ENCODE measurements around the gene TMC3.

TMC3 gene

GRCh38 chr15:81322676-81323253 lies 51.2 kb downstream of the TMC3 start:
- no peak for DNase-seq (ENCODE audit: low read depth in 2 of 2)

GRCh38 chr15:81321667-81322066 lies 52.3 kb downstream of the TMC3 start:
- DNase-seq (ENCODE audit: low read depth in 2 of 2), result no peak

GRCh38 chr15:81317642-81318017 lies 56.4 kb downstream of the TMC3 start:
- DNase-seq (ENCODE audit: low read depth in 2 of 2), result no peak

GRCh38 chr15:81316267-81316666 lies 57.7 kb downstream of the TMC3 start:
- no peak for DNase-seq (ENCODE audit: low read depth in 2 of 2)

DNA sequence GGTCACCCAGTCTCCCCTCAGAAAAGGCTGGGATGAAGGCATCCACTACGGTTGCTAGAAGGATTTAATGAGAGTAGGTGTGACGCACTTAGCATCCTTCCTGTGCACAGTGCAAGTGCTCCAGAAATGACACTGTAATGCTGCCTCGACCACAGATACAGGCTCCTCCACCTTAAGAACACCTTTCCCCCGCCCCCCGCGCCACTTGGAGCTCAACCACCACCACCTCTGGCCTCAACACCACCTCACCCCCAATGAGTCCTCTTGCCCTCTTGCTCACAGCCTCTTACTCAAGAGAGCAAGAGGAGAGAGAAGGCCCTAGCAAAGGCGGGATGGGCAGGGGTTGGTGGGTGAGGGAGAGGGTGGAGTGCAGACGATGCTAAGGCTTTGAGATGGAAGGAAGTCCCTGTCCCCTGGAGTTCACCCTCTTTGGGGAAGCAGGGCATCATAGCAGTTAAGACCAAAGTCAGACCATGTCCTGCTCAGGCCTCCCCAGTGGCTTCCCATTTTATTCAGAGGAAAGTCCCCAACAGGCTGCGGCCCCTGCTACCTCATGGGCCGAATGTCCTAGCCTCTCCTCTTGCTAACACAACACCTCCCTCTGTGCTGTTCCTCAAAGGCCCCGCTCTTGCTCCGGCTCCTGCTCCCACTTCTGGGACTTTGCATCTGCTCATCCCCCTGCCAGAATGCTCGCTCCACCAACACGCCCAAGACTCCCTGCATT lies 58.4 kb downstream of the TMC3 start:
- no peak for DNase-seq (ENCODE audit: low read depth in 2 of 2)

DNA sequence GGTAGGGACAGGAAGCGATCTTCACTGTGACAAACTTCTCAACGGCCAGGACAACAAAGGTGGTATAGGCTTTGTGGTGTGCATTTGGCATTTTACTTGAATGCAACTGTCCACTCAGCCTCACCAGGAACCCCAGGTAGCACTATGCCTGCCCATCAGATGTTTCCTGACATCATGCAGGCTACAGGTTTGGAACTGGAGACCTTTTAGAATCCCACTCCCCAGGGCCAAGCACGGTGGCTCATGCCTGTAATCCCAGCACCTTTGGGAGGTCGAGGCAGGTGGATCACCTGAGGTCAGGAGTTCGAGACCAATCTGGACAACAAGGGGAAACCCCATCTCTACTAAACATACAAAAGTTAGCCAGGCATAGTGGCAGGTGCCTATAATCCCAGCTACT lies 59.6 kb downstream of the TMC3 start:
- DNase-seq (ENCODE audit: low read depth in 2 of 2), result no peak

GRCh38 chr15:81313686-81314085 lies 60.3 kb downstream of the TMC3 start:
- DNase-seq (ENCODE audit: low read depth in 2 of 2), result no peak

- no peak for DNase-seq (ENCODE audit: low read depth in 2 of 2)
Observed at GRCh38 chr15:81312790-81313543, 61.0 kb downstream of the TMC3 start.

DNA sequence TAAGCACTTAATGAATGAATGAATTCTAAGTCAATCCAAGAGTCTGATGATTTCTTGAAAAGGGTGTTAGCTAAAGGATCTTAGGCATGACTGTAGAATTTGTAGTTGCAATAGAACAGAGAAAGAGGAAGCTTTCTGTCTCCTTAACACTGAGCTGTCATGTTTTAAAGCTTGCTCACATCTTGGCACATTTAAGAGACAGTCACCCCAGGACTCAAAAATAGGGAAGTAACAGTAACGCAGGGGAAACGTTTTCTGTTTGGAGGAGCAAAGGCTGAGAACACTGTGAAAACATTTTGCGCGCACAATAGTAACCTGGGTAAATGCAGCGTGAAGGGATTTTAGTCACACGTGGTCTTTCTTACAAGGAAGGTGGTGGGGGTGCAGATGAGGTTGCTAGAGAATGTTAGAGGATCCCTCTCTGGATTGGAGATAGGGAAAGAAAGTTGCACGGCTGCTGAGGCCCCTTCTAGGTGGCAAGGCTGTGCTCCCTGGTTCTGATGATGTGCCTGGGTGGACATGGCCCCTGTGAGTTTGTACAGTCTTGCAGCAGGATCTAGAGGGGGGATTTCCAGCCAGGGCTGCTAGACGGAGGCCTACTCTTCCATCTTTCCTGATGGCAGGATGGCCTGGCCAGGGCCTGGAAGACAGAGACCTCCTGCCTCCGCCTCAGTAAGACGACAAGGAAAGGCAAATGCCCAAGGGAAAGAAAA lies 62.1 kb downstream of the TMC3 start:
- DNase-seq (ENCODE audit: low read depth in 2 of 2), result no peak

GRCh38 chr15:81310480-81310879 lies 63.5 kb downstream of the TMC3 start:
- DNase-seq (ENCODE audit: low read depth in 2 of 2), result no peak

DNA sequence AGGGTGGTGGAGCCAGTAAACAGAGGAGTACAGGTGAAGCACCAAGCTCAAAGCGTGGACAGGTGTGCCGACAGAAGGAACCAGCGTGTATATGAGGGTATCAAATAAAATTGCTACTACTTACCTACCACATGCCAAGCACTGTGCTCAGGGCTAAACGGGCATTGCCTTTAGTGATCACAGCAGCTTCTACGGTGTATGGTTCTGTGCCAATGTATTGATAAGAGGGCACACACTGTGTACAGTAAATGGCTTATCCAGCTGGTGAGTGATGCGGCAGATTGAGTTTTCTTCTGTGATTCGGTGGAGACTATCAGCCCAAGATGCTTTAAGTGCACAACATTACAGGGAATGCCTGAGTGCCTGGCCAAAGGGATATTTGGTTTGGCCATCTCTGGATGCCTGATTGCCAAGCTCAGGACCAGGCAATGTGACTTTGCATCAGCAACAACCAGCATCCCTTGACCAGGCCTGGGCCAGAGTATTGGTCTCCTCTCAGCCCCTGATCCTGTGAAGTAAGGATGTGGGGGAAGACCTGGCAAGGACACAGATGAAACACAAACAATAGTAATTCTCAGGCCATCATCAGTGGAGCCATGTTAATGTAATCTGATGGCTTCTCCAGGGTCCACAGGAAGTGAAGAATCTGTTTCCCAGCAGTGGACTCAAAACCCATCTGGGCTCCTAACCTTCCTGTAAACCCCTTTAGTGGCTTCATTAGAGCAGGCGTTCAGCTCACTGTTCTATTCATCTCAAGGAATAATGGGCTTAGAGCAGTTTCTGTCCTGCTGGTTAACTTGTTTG lies 64.2 kb downstream of the TMC3 start:
- no peak for DNase-seq (ENCODE audit: low read depth in 2 of 2)

- DNase-seq (ENCODE audit: low read depth in 2 of 2), result no peak
Observed at GRCh38 chr15:81308260-81308659, 65.8 kb downstream of the TMC3 start.

GRCh38 chr15:81304226-81304625 lies 69.8 kb downstream of the TMC3 start:
- DNase-seq (ENCODE audit: low read depth in 2 of 2), result no peak

GRCh38 chr15:81303244-81304225 lies 70.5 kb downstream of the TMC3 start:
- DNase-seq (ENCODE audit: low read depth in 2 of 2), result no peak

GRCh38 chr15:81302701-81303109 lies 71.3 kb downstream of the TMC3 start:
- no peak for DNase-seq (ENCODE audit: low read depth in 2 of 2)

GRCh38 chr15:81301815-81302399 lies 72.1 kb downstream of the TMC3 start:
- DNase-seq (ENCODE audit: low read depth in 2 of 2), result no peak

- no peak for DNase-seq (ENCODE audit: low read depth in 2 of 2)
Observed at GRCh38 chr15:81301385-81301784, 72.6 kb downstream of the TMC3 start.

GRCh38 chr15:81299630-81300273 lies 74.3 kb downstream of the TMC3 start:
- no peak for DNase-seq (ENCODE audit: low read depth in 2 of 2)

GRCh38 chr15:81299156-81299555 lies 74.9 kb downstream of the TMC3 start:
- no peak for DNase-seq (ENCODE audit: low read depth in 2 of 2)

All from stimulated activated CD4-positive, alpha-beta T cell treated with anti-CD3 and anti-CD28 coated beads, Interleukin-15, amount 100 ng/mL, for 48 hours (primary cell).